HG03196 (cell line): ENCODE data around the gene MRPL55.

ENCODE experiments used
- ATAC-seq: cut with Tn5 transposase; IDR thresholded peaks from one replicate; pipeline ENCODE4 v1.9.1; 2021; ENCODE audit not compliant: unreplicated experiment

Gene MRPL55

DNA sequence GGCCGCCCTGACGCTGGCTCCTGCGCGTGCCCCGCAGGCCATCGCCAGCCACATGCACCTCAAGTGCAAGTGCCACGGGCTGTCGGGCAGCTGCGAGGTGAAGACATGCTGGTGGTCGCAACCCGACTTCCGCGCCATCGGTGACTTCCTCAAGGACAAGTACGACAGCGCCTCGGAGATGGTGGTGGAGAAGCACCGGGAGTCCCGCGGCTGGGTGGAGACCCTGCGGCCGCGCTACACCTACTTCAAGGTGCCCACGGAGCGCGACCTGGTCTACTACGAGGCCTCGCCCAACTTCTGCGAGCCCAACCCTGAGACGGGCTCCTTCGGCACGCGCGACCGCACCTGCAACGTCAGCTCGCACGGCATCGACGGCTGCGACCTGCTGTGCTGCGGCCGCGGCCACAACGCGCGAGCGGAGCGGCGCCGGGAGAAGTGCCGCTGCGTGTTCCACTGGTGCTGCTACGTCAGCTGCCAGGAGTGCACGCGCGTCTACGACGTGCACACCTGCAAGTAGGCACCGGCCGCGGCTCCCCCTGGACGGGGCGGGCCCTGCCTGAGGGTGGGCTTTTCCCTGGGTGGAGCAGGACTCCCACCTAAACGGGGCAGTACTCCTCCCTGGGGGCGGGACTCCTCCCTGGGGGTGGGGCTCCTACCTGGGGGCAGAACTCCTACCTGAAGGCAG lies 50.0 kb downstream of the MRPL55 start:
- no peak for ATAC-seq

DNA sequence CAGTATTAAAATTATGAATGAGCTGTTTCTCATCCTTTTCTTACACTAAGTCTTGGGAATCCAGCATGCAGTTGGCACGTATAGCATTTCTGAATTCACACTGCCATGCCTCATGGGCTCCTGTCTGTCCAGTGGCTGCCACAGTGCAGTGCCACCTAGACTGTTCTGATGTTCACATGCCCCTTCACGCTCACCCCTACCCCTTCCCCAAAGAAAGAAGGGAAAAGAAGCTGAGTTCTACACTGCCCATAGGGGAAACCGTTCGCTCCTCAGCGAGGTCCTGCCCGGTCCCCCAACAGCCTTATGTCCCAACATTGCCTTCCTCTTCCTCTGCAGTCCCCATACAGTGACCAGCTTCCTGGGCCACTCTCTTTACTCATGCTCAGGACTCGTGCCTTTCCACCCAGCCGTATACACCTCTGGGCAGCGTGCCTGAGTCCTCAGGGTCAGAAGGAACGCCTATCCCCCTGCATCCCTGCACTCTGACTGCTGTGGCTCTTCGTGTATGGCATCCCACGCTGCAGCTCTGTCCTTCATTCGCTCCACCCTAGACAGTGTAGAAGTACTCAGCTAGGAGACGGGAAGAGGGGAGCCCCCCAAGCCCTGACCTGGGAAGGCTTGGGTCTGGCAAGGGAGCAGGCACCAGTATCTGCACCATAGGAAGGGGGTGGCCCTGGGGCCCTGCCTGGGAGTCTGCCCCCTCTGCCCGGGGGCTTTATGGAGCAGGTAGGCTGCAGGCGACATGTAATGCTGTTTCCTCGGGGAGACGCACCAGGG lies 50.7 kb downstream of the MRPL55 start:
- no peak for ATAC-seq
